ENCODE results near the gene SAYSD1.

DNA sequence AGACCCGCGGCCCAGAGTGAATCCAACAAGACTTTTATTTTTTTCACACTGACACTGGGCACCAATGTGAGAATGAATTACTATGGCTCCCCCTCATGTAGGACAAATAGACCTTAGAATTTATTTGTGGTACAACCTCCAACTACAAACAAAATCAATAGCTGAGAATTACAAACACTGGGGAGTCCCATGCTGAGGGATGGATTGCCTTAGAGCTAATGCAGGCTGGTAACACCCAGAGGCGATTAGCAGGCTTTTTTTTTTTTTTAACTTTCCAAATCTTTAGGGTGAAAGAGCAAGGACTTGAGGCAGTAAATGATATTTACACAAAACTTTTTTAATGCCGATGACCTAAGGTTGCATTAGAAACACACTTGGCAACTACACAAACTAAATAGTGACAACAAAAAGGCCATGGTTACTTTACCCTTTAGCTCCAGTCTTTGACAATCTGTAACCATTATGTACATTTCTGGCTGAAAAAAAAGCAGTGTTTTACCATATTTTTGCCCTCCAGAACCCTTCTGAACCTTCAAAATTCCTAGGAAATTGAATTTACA lies 21.8 kb downstream of the SAYSD1 start:
- TF ChIP-seq POLR2A (IDR thresholded peaks at IDR 0.05) (no peak), CTCF (IDR thresholded peaks at IDR 0.05) (no peak)

Measured in lower leg skin (tissue), 3 donors.